ENCODE data around the gene PUS10. TPM values are rescaled to one million over a fixed set of nuclear protein-coding genes. Genes with fewer than 3 reads are reported as not detected.

The PUS10 gene
- total RNA-seq, 1 experiment from 2014 or later = 12.1 TPM

DNA sequence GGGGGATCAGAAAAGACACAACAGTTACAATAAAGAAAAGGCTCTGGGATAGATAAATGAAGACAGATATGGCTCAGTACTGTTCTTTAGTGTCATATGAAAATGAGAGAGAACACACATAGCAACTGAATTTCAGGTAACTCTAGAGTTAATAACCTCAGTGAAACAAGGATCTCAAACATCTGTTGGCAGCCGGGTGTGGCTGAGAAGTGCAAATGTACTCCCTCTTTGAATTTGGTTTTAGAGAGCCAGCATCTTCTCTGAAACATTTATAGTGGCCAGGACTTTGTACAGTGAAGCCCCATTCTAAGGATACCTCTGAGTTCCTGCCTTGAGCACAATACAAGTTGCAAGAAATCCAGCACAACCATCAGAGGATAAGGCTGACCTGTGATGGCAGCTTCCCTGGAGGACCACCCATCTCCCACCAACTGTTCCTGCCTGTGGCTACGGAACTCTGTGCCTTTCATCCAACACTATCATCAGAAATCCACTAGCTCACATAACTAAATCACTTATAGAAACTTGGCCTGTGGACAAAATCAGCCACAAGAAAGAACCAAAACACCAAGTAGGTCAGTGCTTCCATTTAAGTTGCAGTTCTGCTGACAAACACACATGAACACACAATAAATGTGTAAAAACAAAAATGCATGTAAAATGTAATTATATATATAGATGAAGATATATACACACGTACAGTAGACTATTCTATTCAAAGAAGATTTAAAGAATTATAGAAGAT lies 37.8 kb downstream of the PUS10 start:
- BruUV-seq (replicated peaks) = no TSS peak
- H3K4me3 ChIP-seq (ENCODE audit: low read depth, low read length) = no peak overlapping the region
- Mint-ChIP-seq H3K4me3 (ENCODE audit: unreplicated experiment) (no peak overlapping the region), H3K4me1 (ENCODE audit: low read depth, unreplicated experiment) (no peaks in the 10 kb centered on the region), H3K9me3 (ENCODE audit: unreplicated experiment) (no peaks in the 10 kb centered on the region), H3K27ac (ENCODE audit: unreplicated experiment) (no peak overlapping the region), H3K27me3 (ENCODE audit: insufficient read depth, unreplicated experiment) (no peaks in the 10 kb centered on the region), H3K36me3 (ENCODE audit: insufficient read depth, unreplicated experiment) (no peaks in the 10 kb centered on the region)
- intact Hi-C loops (cut with micrococcal nuclease; ENCODE audit: unreplicated experiment) = no loop called here
- ChIA-PET CTCF (no interaction called here), POLR2A (no interaction called here)
- H3K27me3 ChIP-seq (replicated peaks; ENCODE audit: control insufficient read depth, insufficient read depth, low read length) = no peaks in the 10 kb centered on the region
- no peaks in the 10 kb centered on the region for H3K9me3 ChIP-seq
- TF ChIP-seq, protein P1, sequence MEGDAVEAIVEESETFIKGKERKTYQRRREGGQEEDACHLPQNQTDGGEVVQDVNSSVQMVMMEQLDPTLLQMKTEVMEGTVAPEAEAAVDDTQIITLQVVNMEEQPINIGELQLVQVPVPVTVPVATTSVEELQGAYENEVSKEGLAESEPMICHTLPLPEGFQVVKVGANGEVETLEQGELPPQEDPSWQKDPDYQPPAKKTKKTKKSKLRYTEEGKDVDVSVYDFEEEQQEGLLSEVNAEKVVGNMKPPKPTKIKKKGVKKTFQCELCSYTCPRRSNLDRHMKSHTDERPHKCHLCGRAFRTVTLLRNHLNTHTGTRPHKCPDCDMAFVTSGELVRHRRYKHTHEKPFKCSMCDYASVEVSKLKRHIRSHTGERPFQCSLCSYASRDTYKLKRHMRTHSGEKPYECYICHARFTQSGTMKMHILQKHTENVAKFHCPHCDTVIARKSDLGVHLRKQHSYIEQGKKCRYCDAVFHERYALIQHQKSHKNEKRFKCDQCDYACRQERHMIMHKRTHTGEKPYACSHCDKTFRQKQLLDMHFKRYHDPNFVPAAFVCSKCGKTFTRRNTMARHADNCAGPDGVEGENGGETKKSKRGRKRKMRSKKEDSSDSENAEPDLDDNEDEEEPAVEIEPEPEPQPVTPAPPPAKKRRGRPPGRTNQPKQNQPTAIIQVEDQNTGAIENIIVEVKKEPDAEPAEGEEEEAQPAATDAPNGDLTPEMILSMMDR (IDR thresholded peaks at IDR 0.05; ENCODE audit: insufficient read depth in 1 of 2, low read depth in 1 of 2, low read length in 1 of 2, severe bottlenecking in 1 of 2, unreplicated experiment in 1 of 2) = no peak
- no peaks in the 10 kb centered on the region for H3K36me3 ChIP-seq (ENCODE audit: control insufficient read depth, insufficient read depth, low read length)
- no peak for DNase-seq
- no peaks in the 10 kb centered on the region for H3K4me1 ChIP-seq

DNA sequence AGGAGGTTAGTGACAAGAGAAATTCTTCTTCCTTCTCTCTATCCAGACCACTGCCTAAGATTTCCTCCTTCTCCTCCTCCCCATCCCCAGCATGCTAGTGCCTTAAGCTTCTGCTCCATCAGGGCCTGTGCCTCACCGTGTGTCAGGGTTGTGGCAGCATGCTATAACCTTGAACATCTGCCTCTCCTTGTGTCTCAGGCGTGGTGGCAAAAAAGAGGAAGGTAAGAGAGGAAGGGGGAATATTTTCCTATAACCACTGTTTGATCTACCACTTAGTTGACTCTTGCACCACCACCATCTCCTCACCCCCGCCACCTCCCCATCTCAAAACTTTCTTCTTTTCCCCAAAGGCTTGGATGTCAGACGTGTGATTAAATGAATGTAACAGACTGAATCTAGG lies 38.8 kb downstream of the PUS10 start:
- no peak overlapping the region for H3K27ac Mint-ChIP-seq (ENCODE audit: unreplicated experiment)
- no peaks in the 10 kb centered on the region for H3K36me3 Mint-ChIP-seq (ENCODE audit: insufficient read depth, unreplicated experiment)
- H3K4me3 Mint-ChIP-seq (ENCODE audit: unreplicated experiment) = no peak overlapping the region

DNA sequence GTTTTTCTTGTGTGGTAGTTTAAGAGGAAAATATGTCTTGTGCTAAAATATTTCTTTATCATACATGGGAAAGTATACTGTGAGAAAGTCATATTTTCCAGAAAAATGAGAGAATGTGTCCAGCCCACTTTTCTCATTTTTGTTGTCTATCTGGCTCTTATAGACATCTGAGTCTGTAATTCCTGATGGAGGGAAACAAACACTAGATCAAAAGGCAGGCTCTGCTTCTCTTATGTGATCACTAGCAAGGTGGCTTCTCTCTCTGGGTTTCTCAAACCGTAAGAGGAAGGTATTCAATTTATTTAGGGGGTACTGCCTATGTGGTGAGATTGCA lies 40.5 kb downstream of the PUS10 start:
- DNase-seq = no peak
- H3K9me3 ChIP-seq = no peaks in the 10 kb centered on the region
- POLR2A ChIA-PET = no interaction called here
- intact Hi-C loops (cut with micrococcal nuclease; ENCODE audit: unreplicated experiment) = no loop called here
- Mint-ChIP-seq H3K4me1 (ENCODE audit: low read depth, unreplicated experiment) (no peaks in the 10 kb centered on the region), H3K4me3 (ENCODE audit: unreplicated experiment) (no peak overlapping the region), H3K9me3 (ENCODE audit: unreplicated experiment) (no peaks in the 10 kb centered on the region), H3K36me3 (ENCODE audit: insufficient read depth, unreplicated experiment) (no peaks in the 10 kb centered on the region), H3K27ac (ENCODE audit: unreplicated experiment) (no peak overlapping the region), H3K27me3 (ENCODE audit: insufficient read depth, unreplicated experiment) (no peaks in the 10 kb centered on the region)
- CTCF ChIA-PET = no interaction called here
- H3K4me1 ChIP-seq = no peaks in the 10 kb centered on the region
- no peak overlapping the region for H3K4me3 ChIP-seq (ENCODE audit: low read depth, low read length)
- TF ChIP-seq, protein P1 (IDR thresholded peaks at IDR 0.05; ENCODE audit: insufficient read depth in 1 of 2, low read depth in 1 of 2, low read length in 1 of 2, severe bottlenecking in 1 of 2, unreplicated experiment in 1 of 2) = no peak
- no peaks in the 10 kb centered on the region for H3K36me3 ChIP-seq (ENCODE audit: control insufficient read depth, insufficient read depth, low read length)
- H3K27me3 ChIP-seq (replicated peaks; ENCODE audit: control insufficient read depth, insufficient read depth, low read length) = no peaks in the 10 kb centered on the region
- no TSS peak for BruUV-seq (replicated peaks)

More for the DNA sequence above, 38.8 kb downstream of the PUS10 start:
- no peak for DNase-seq
- Mint-ChIP-seq H3K9me3 (ENCODE audit: unreplicated experiment) (no peaks in the 10 kb centered on the region), H3K27me3 (ENCODE audit: insufficient read depth, unreplicated experiment) (no peaks in the 10 kb centered on the region), H3K4me1 (ENCODE audit: low read depth, unreplicated experiment) (no peaks in the 10 kb centered on the region)
- TF ChIP-seq, protein P1 (IDR thresholded peaks at IDR 0.05; ENCODE audit: insufficient read depth in 1 of 2, low read depth in 1 of 2, low read length in 1 of 2, severe bottlenecking in 1 of 2, unreplicated experiment in 1 of 2) = no peak
- Histone ChIP-seq H3K9me3 (no peaks in the 10 kb centered on the region), H3K4me3 (ENCODE audit: low read depth, low read length) (no peak overlapping the region), H3K4me1 (no peaks in the 10 kb centered on the region), H3K36me3 (ENCODE audit: control insufficient read depth, insufficient read depth, low read length) (no peaks in the 10 kb centered on the region), H3K27me3 (replicated peaks; ENCODE audit: control insufficient read depth, insufficient read depth, low read length) (no peaks in the 10 kb centered on the region)
- CTCF ChIA-PET = no interaction called here
- intact Hi-C loops (cut with micrococcal nuclease; ENCODE audit: unreplicated experiment) = no loop called here
- POLR2A ChIA-PET = no interaction called here
- no TSS peak for BruUV-seq (replicated peaks)

Measured in Caco-2 (cell line).